ENCODE data around the gene MEIS2.

The MEIS2 gene

DNA sequence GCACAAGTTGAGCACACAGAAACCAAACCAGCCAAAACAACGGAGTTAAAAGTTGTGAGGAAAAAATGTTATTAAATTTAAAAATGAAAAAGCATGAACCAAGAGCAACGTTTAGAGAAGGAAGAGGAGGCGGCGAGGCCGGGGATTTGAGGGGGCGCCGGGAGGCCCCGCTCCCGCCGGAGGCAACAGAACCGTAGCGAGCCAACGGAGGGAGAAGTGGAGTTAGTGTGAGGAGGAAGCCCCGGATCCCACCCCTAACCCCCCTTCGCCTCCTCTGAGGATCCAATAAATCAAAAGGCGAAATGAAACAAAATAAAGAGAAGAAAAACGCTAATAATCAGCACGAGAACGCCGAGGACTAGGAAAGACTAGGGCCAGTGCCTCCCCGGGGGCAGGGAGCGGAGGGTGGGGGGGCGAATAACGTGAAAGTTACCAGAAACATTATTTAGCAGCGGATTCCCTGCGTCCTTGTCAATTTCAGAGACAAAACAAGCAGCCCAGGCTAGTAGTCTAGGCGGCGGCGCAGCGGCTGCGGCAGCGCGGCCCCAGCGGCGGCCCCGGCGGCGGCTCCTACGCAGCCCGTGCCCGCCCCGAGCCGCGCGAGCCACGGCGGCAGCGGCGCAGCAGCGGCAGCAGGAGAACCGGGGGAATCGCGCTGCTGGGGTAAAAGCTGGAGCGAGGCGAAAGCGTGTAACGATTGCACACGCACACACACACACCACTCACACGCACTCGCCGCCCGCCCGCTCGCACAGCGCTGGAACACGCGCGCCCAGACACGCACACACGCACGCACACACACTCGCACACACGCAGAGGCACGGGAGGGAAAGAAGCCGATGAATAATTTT is 1.7 kb downstream of the MEIS2 start:
- DNase-seq (ENCODE audit: low spot score): no peak

GRCh38 chr15:37097144-37097919 is 3.0 kb downstream of the MEIS2 start:
- DNase-seq (ENCODE audit: low spot score): no peak

DNA sequence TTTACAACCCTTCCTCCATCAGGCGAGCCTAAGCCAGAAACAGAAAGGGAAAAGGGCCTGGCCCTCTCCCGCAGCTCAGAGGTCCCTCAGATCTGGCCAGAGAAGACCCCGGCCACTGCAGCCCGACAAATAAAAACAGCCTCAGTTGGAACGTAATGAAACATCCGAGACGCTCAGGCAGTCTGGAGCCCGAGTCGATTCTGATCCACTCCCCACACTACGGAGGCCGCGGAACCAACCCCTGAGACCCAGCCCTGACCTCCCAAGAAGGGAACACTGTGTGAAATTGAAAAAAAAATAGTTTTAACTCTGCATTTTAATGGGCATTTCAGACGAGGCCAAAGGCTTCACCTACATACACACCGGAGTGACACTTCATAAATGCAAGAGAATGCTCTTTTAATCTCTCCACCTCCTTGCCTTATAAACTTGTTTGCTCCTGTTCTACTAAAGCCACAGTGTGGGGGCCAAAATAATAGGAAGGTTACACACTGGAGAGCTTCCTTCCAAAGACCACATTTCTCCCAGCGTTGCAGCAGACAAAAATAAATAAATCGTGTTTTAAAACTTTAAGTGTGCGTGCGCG is 3.7 kb downstream of the MEIS2 start:
- no peak for DNase-seq (ENCODE audit: low spot score)

- DNase-seq (ENCODE audit: low spot score): no peak
Measured at GRCh38 chr15:37095770-37096557, 4.4 kb downstream of the MEIS2 start.

- no peak for DNase-seq (ENCODE audit: low spot score)
Measured at GRCh38 chr15:37094915-37095711, 5.2 kb downstream of the MEIS2 start.

DNA sequence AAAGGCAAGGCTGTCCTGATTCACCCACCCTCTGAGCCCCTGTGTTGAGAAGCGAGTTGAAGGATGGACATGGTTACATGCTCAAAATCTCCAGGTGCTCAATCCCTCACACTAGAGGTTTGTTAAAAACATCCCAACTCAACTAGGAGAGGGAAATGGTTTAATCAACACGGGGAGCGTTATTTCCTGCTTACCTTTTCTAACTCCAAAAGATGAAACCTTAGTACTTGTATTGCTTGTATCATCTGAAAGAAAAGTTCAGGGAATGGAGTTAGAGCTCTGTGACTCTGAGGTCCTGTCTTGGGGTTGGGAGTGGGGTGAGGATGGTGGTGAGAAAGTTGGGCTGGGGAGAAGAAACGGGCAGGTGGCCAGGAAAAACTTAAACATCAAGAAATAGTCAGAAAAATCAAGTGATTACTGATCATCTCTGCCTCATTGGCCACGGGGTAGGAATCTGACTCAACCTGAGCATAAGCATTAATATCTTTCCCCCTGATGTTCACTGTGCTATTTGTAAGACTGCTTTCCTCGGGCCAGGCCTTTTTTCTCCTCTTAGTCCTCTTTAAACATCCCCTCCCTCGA is 5.9 kb downstream of the MEIS2 start:
- DNase-seq (ENCODE audit: low spot score): no peak

GRCh38 chr15:37093480-37094332 is 6.6 kb downstream of the MEIS2 start:
- no peak for DNase-seq (ENCODE audit: low spot score)

DNA sequence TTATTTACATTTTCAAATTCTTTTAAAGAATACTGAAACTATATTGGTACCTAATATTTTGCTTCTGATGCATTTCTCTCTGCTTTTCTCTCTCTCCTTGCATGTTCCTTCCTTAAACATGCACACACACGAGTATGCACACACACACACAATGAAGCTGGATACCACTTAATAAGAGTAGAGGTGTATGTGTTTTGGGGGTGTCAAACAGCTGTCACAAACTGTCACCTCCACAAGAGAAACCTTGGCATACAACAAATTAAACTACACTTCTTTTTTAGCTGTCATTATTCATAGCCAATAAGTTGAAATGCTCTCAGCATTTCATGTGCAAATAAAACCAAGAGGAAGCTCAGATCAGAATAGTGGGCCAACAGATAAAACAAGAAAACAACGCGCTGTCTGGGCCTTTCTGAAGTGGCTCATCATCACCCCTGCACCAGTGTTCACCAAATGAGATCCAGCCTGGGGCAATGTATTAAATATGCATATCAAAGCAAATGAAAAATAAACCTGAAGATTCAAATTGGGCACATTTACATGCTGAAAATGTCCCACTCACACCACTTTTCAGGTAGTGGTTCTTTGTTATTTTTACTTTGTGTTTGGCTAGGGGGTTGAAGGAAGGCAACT is 9.7 kb downstream of the MEIS2 start:
- no peak for DNase-seq (ENCODE audit: low spot score)

DNA sequence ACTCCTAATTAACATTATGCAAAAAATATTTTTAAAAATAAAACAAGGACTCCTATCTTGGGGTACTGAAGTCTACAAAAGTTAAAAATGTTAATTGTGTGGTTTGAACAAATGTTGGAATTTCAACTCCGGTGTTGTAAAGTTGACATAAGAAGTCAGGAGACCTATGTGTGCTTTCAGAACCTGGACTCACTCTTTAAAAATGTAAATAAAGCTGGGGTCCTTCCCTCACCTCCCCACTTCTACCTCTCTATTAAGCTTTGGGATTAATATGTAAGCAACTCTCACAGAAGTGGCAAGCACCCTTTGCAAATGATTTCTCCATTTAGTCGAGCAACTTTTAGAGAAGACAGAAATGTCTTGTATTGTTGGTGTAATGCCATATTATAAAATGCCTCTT is 11.9 kb downstream of the MEIS2 start:
- DNase-seq (ENCODE audit: low spot score): no peak

GRCh38 chr15:37087131-37087588 is 13.2 kb downstream of the MEIS2 start:
- no peak for DNase-seq (ENCODE audit: low spot score)

GRCh38 chr15:37086521-37086920 is 13.8 kb downstream of the MEIS2 start:
- no peak for DNase-seq (ENCODE audit: low spot score)

DNA sequence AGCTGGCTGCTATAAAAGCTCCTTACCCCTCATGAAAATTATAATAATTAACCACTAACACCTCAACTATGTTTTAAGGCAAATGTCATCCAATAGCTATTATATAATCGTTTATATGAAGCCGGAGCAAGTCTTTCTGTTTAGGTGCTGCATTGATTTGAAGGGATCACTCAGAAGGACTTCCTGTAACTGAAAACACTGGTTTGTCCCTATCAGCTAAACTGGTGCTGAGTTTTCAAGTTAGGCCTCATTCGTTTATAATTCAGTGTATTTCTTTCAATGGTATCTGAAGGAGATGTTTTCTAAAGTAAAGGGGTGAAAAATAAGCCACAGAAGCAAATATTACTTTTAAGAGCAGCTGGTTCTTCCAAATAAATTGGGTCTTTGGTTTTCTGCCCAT is 14.2 kb downstream of the MEIS2 start:
- DNase-seq (ENCODE audit: low spot score): no peak

DNA sequence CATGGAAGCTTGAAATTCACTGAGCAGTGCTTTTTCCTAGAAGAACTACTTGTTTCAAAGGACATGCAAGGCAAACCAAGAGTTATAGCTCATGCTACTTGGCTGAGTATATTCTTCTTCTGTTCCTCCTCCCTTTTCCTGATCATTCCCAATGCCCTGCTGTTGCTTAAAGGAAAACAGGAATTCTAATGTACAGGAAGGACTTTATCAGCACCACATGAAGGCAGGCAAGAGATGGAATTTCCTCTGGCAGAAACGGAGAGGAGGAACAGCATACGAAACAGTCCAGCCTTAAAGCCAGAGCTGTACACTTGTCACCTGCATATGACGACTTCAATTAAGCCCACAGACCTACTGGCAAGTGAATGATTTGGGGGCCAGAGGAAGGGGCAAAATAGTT is 15.7 kb downstream of the MEIS2 start:
- DNase-seq (ENCODE audit: low spot score): no peak

- DNase-seq (ENCODE audit: low spot score): no peak
Measured at GRCh38 chr15:37083610-37084009, 16.7 kb downstream of the MEIS2 start.

DNA sequence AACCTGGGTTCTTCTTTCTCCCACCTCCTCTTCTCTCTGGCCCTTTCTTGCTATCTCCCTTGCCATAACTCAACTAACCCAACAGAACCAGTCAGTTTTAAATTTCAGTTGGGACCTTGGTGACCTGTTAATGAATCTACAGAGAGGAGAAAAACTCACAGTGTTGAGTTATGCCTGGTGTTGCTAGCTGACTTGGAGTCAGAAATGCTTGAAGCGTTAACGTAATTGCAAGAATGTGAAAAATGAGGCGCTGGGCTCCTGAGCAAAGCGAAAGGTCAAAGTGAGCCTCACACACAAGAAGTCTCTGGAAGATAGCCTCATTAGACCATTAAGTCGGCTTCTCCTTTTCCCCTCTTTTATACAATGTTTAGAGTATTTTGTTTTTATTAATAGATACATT is 18.4 kb downstream of the MEIS2 start:
- DNase-seq (ENCODE audit: low spot score): no peak

DNA sequence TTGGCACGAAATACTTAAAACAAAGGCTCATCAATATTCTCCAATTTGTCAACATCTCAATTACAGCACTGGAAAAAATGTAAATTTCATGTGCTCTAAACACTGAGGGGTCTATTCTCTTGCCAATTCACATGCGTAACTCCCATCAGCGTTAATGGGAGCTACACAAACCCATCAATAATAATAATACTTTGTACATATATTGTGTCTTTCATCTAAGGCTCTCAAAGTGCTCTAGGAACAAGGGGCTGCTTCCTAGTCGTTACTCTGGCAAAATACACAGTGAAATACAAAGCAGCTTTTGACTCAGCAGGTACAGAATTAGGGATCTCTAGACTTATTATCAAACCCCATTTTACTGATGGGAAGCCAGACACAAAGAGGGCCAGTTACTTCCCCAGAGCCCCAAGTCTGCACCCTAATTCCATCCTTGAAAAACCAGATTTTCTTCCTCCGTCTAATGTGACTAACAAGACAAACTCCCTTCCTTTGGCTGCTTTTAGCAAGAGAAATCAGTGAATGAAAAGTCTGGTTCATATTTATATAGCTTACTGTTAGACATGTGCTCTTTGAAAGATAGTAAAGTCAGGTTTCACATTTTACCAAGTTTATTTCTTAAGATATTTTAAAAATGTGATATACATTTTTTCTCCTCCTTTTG is 20.0 kb downstream of the MEIS2 start:
- DNase-seq (ENCODE audit: low spot score): no peak

DNA sequence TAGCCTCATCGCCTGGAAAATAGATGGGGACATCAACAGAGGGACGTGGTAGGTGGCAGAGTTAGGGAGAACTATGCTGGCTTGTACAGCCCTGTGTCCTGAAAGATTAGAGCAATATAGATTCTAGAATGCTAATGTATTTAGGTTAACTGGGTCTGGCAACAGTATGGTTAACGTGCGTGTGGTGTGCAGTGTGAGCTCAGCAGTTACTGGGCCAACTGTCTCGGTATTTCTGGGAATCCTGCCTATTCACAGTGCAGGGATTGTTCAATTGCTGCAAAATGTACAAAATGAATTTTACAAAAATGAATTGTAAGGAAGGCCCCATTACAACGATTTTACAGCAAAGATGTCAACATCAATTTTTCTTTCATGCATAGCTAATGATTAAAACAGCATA is 20.6 kb downstream of the MEIS2 start:
- no peak for DNase-seq (ENCODE audit: low spot score)

DNA sequence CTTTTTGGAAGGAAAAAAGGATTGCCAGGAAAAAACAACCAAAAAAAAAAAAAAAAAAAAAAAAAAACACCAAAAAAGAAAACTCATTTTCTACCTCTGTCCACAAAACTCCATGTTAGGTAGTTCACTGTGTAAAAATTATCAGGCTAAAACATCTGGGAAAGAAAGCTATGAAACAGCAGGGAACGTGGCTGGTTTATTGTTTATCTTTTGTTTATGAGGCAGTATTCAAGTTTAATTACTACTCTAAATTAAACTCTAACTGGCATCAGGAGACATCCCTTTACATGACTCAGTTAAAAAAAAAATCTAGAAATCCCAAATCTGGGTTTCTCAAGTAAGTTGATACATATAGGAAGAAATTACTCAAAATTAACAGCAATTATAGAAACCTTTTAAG is 21.8 kb downstream of the MEIS2 start:
- no peak for DNase-seq (ENCODE audit: low spot score)
